Activated B cell treated with CpG ODN at 0.5 μM for 24 hours (primary cell): Measurements from ENCODE around the gene ARL15. TPM values are rescaled to one million over a fixed set of nuclear protein-coding genes. Genes with fewer than 3 reads are reported as not detected.
"Not testable (repeated sequence)": the region's sequence is repeated elsewhere in the genome, so short reads cannot be mapped to it uniquely, and the experiment has no call there.

ENCODE experiments used
- ATAC-seq: fragments of 200-7000 bp; cut with Tn5 transposase; one replicate; pipeline ENCODE4 v1.10.0; 2021; ENCODE audit warnings: low read depth, mild to moderate bottlenecking, moderate library complexity
- CTCF ChIA-PET: fragments of 350-600 bp; sonication (Branson Sonifier 250); formaldehyde crosslinking; loops from one replicate; lab custom pipeline; 2021; ENCODE audit warnings: antibody characterized with exemption; lab: Charles Lee
- POLR2A ChIA-PET: fragments of 350-600 bp; sonication (Branson Sonifier 250); formaldehyde crosslinking; loops from one replicate; lab custom pipeline; 2021; ENCODE audit warnings: antibody characterized with exemption; lab: Charles Lee
- DNase-seq: peaks from one replicate; pipeline ENCODE4 v3.0.0; 2022
- H3K27ac Mint-ChIP-seq: one replicate; pipeline ENCODE4 v1.8.0; 2020; ENCODE audit warnings: mixed read lengths
- H3K27me3 Mint-ChIP-seq: one replicate; pipeline ENCODE4 v1.8.0; 2021; ENCODE audit warnings: mixed read lengths
- H3K36me3 Mint-ChIP-seq: one replicate; pipeline ENCODE4 v1.8.0; 2021; ENCODE audit warnings: low read depth, mixed read lengths
- H3K4me1 Mint-ChIP-seq: one replicate; pipeline ENCODE4 v1.8.0; 2021; ENCODE audit warnings: mixed read lengths
- H3K4me3 Mint-ChIP-seq: one replicate; pipeline ENCODE4 v1.8.0; 2020; ENCODE audit warnings: mild to moderate bottlenecking, mixed read lengths
- H3K9me3 Mint-ChIP-seq: one replicate; pipeline ENCODE4 v1.8.0; 2020; ENCODE audit warnings: mixed read lengths
- intact Hi-C: fragments of 100-400 bp; cut with micrococcal nuclease; formaldehyde crosslinking; loops from one replicate; pipeline ENCODE4 v1.15.1; 2024
- total RNA-seq: library from RNA; stranded (reverse); gene quantifications from 2 replicates; pipeline ENCODE4 v1.2.3, GENCODE V29; 2022
- TF ChIP-seq, protein P1 (sequence below): fragments of 200-600 bp; IDR thresholded peaks from one replicate; pipeline ENCODE4 v1.8.0; 2022; ENCODE audit warnings: antibody characterized with exemption, mild to moderate bottlenecking

Gene ARL15
- total RNA-seq, 1 donor from 2014 or later: 17.5 TPM

- Mint-ChIP-seq H3K4me3 (no peak overlapping the region), H3K27me3 (no peaks in the 10 kb centered on the region), H3K27ac (no peak overlapping the region), H3K9me3 (no peaks in the 10 kb centered on the region), H3K36me3 (no peaks in the 10 kb centered on the region), H3K4me1 (no peaks in the 10 kb centered on the region)
- ChIA-PET CTCF (no interaction called here), POLR2A (no interaction called here)
- intact Hi-C loops: no loop called here
- DNase-seq (no peak), ATAC-seq (no peak)
- TF ChIP-seq, protein P1, sequence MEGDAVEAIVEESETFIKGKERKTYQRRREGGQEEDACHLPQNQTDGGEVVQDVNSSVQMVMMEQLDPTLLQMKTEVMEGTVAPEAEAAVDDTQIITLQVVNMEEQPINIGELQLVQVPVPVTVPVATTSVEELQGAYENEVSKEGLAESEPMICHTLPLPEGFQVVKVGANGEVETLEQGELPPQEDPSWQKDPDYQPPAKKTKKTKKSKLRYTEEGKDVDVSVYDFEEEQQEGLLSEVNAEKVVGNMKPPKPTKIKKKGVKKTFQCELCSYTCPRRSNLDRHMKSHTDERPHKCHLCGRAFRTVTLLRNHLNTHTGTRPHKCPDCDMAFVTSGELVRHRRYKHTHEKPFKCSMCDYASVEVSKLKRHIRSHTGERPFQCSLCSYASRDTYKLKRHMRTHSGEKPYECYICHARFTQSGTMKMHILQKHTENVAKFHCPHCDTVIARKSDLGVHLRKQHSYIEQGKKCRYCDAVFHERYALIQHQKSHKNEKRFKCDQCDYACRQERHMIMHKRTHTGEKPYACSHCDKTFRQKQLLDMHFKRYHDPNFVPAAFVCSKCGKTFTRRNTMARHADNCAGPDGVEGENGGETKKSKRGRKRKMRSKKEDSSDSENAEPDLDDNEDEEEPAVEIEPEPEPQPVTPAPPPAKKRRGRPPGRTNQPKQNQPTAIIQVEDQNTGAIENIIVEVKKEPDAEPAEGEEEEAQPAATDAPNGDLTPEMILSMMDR: no peak
Observed at GRCh38 chr5:53871050-53871449, 439.3 kb downstream of the ARL15 start.

- ChIA-PET POLR2A (no interaction called here), CTCF (no interaction called here)
- intact Hi-C loops: no loop called here
- ATAC-seq (no peak), DNase-seq (no peak)
- Mint-ChIP-seq H3K36me3 (no peaks in the 10 kb centered on the region), H3K4me1 (no peaks in the 10 kb centered on the region), H3K27ac (no peak overlapping the region), H3K4me3 (no peak overlapping the region), H3K9me3 (peaks cover 8% of the 10 kb centered on the region), H3K27me3 (peaks cover 8% of the 10 kb centered on the region)
- TF ChIP-seq, protein P1: no peak
Observed at GRCh38 chr5:53858700-53859456, 451.5 kb downstream of the ARL15 start.

GRCh38 chr5:53856506-53856905, 453.9 kb downstream of the ARL15 start:
- CTCF ChIA-PET: no interaction called here
- DNase-seq (no peak), ATAC-seq (no peak)
- POLR2A ChIA-PET: no interaction called here
- TF ChIP-seq, protein P1: no peak
- no peak overlapping the region for H3K27ac Mint-ChIP-seq
- no peaks in the 10 kb centered on the region for H3K4me1 Mint-ChIP-seq
- peaks cover 8% of the 10 kb centered on the region for H3K27me3 Mint-ChIP-seq
- H3K9me3 Mint-ChIP-seq: peaks cover 14% of the 10 kb centered on the region
- H3K36me3 Mint-ChIP-seq: no peaks in the 10 kb centered on the region
- H3K4me3 Mint-ChIP-seq: no peak overlapping the region
- intact Hi-C loops: no loop called here

- H3K9me3 Mint-ChIP-seq, intact Hi-C loops, CTCF ChIA-PET: not testable (repeated sequence)
Observed at GRCh38 chr5:53836851-53837430, 473.4 kb downstream of the ARL15 start.

DNA sequence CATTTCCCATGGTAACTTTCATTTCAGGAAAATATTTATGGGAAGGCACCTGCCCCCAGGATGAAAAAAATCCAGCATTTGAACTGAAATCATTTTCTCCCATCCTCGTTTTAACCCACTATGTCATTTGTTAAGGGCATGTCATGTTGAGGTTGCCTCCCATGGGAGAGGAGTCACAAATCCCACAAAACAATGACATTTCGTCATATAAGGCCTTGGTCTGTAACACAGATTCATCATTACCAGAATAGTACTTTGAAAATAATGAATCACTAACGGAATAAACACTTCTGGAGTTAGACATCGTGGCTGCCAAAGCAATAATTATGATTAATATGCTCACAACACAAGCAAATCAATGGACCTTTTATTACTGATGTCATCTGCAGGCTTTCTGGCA, 475.9 kb downstream of the ARL15 start:
- peaks cover 3% of the 10 kb centered on the region for H3K27me3 Mint-ChIP-seq
- TF ChIP-seq, protein P1: no peak

More at GRCh38 chr5:53836851-53837430, 473.4 kb downstream of the ARL15 start:
- DNase-seq, H3K27me3 Mint-ChIP-seq, POLR2A ChIA-PET, H3K27ac Mint-ChIP-seq, H3K36me3 Mint-ChIP-seq, ATAC-seq, H3K4me3 Mint-ChIP-seq, H3K4me1 Mint-ChIP-seq: not testable (repeated sequence)

More for the DNA sequence above, 475.9 kb downstream of the ARL15 start:
- Mint-ChIP-seq H3K4me3 (no peak overlapping the region), H3K9me3 (peaks cover 4% of the 10 kb centered on the region), H3K4me1 (no peaks in the 10 kb centered on the region), H3K27ac (no peak overlapping the region), H3K36me3 (no peaks in the 10 kb centered on the region)
- POLR2A ChIA-PET: no interaction called here
- DNase-seq: no peak
- intact Hi-C loops: no loop called here
- no peak for ATAC-seq
- CTCF ChIA-PET: no interaction called here

Other genes with a start within 250 kb of the ARL15 start
- gene HSPB3, start 145.1 kb upstream of the ARL15 start, total RNA-seq: not detected in 2 replicates
- 59.2 and 63.4 TPM in 2 replicates for gene SNX18, start 207.2 kb upstream of the ARL15 start, total RNA-seq